Ishikawa (cell line): ENCODE measurements around the gene PCNT.
A peak's percentile ranks its signal among the peaks of the same experiment; 100 is the strongest.

ENCODE experiments used
- CEBPB ChIP-seq: IDR thresholded peaks from 2 replicates; pipeline ENCODE4 v1.6.1; 2012
- CREB1 ChIP-seq: IDR thresholded peaks from 2 replicates; pipeline ENCODE4 v1.6.1; 2012; ENCODE audit warnings: low read depth
- EGR1 ChIP-seq: IDR thresholded peaks from 2 replicates; pipeline ENCODE4 v1.6.1; 2012
- EP300 ChIP-seq: IDR thresholded peaks from 2 replicates; pipeline ENCODE4 v1.6.1; 2012; ENCODE audit warnings: borderline replicate concordance
- FOXM1 ChIP-seq: IDR thresholded peaks from 2 replicates; pipeline ENCODE4 v1.6.1; 2012; ENCODE audit warnings: low read depth, borderline replicate concordance
- MAX ChIP-seq: IDR thresholded peaks from 2 replicates; pipeline ENCODE4 v1.6.1; 2012
- NFIC ChIP-seq: IDR thresholded peaks from 2 replicates; pipeline ENCODE4 v1.6.1; 2012
- RAD21 ChIP-seq: IDR thresholded peaks from 2 replicates; pipeline ENCODE4 v1.6.1; 2012; ENCODE audit warnings: low read depth
- TAF1 ChIP-seq: IDR thresholded peaks from 2 replicates; pipeline ENCODE4 v1.6.1; 2012; ENCODE audit warnings: low read depth, mild to moderate bottlenecking
- TCF12 ChIP-seq: IDR thresholded peaks from 2 replicates; pipeline ENCODE4 v1.6.1; 2012; ENCODE audit warnings: low read depth
- TEAD4 ChIP-seq: IDR thresholded peaks from 2 replicates; pipeline ENCODE4 v1.6.1; 2012
- YY1 ChIP-seq: IDR thresholded peaks from 2 replicates; pipeline ENCODE4 v1.6.1; 2012; ENCODE audit warnings: low read depth
- ZBTB7A ChIP-seq: IDR thresholded peaks from 2 replicates; pipeline ENCODE4 v1.6.1; 2012; ENCODE audit warnings: low read depth
- TF ChIP-seq, protein P1 (sequence below): IDR thresholded peaks from 2 replicates; pipeline ENCODE4 v1.6.1; 2012
- TF ChIP-seq, protein P2 (sequence below): IDR thresholded peaks from 2 replicates; pipeline ENCODE4 v1.6.1; 2012; ENCODE audit warnings: low read depth, mild to moderate bottlenecking

PCNT gene

DNA sequence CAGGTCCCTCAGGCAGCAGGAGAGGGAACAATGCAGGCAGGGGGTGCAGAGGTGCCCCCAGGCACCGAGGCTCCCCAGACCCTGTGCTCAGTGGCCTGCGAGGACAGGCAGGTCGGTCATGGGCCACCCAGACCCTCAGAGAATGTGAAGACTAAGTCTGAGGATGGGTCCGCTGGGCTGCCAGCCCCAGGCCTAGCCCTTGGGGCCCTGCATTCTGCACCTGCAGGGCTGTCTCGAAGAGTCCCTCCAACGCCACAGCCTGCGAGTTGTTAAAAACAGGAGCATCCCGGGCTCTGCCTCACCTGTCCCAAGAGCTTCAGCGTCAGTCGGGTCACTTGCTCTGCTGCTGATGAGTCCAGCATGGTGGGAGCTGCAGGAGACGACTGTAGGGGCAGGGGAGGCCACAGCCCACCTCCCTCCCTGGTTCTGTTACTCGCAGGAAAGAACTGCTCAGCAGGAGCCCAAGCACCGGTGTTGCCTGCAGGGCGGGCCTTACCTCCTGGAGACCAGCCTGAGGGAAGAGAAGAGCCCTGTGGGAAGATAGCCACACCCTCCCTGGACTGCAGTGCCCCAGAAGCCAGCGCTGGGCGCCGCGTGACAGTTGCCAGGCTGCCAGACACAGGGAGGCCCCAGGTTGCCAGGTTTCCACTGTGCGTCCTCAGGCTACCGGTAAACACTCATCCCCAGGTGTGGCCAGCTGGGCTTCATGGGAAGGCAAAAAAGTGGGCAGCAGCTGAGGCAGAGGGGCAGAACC is 6.1 kb upstream of the PCNT start:
- TF ChIP-seq, protein P1, sequence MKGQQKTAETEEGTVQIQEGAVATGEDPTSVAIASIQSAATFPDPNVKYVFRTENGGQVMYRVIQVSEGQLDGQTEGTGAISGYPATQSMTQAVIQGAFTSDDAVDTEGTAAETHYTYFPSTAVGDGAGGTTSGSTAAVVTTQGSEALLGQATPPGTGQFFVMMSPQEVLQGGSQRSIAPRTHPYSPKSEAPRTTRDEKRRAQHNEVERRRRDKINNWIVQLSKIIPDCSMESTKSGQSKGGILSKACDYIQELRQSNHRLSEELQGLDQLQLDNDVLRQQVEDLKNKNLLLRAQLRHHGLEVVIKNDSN, result peak; percentile 63; the same call in 1 of the 2 replicates
- no peak for TF ChIP-seq CREB1
- TF ChIP-seq RAD21, result no peak
- 0 out of 2 replicates have a peak, but pooled peaks have one; percentile 19 for TF ChIP-seq MAX

- no peak for TF ChIP-seq EGR1
- TF ChIP-seq RAD21, result no peak
- TF ChIP-seq, protein P1, result no peak
- no peak for TF ChIP-seq TEAD4
- TF ChIP-seq YY1, result no peak
- TF ChIP-seq TCF12, result no peak
- TF ChIP-seq EP300, result no peak
- TF ChIP-seq MAX, result no peak
- TF ChIP-seq CREB1, result no peak
- TF ChIP-seq NFIC, result no peak
- no peak for TF ChIP-seq CEBPB
- TF ChIP-seq, protein P2, sequence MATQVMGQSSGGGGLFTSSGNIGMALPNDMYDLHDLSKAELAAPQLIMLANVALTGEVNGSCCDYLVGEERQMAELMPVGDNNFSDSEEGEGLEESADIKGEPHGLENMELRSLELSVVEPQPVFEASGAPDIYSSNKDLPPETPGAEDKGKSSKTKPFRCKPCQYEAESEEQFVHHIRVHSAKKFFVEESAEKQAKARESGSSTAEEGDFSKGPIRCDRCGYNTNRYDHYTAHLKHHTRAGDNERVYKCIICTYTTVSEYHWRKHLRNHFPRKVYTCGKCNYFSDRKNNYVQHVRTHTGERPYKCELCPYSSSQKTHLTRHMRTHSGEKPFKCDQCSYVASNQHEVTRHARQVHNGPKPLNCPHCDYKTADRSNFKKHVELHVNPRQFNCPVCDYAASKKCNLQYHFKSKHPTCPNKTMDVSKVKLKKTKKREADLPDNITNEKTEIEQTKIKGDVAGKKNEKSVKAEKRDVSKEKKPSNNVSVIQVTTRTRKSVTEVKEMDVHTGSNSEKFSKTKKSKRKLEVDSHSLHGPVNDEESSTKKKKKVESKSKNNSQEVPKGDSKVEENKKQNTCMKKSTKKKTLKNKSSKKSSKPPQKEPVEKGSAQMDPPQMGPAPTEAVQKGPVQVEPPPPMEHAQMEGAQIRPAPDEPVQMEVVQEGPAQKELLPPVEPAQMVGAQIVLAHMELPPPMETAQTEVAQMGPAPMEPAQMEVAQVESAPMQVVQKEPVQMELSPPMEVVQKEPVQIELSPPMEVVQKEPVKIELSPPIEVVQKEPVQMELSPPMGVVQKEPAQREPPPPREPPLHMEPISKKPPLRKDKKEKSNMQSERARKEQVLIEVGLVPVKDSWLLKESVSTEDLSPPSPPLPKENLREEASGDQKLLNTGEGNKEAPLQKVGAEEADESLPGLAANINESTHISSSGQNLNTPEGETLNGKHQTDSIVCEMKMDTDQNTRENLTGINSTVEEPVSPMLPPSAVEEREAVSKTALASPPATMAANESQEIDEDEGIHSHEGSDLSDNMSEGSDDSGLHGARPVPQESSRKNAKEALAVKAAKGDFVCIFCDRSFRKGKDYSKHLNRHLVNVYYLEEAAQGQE, result no peak
- no peak for TF ChIP-seq TAF1
- no peak for TF ChIP-seq ZBTB7A
- no peak for TF ChIP-seq FOXM1
Measured at GRCh38 chr21:46318464-46318845, 5.5 kb upstream of the PCNT start.

GRCh38 chr21:46319186-46319585 is 4.8 kb upstream of the PCNT start:
- TF ChIP-seq TCF12, result no peak
- TF ChIP-seq, protein P1, result peak; percentile 75
- TF ChIP-seq RAD21, result no peak
- no peak for TF ChIP-seq MAX

GRCh38 chr21:46320331-46320801 is 3.6 kb upstream of the PCNT start:
- TF ChIP-seq, protein P1, result no peak

DNA sequence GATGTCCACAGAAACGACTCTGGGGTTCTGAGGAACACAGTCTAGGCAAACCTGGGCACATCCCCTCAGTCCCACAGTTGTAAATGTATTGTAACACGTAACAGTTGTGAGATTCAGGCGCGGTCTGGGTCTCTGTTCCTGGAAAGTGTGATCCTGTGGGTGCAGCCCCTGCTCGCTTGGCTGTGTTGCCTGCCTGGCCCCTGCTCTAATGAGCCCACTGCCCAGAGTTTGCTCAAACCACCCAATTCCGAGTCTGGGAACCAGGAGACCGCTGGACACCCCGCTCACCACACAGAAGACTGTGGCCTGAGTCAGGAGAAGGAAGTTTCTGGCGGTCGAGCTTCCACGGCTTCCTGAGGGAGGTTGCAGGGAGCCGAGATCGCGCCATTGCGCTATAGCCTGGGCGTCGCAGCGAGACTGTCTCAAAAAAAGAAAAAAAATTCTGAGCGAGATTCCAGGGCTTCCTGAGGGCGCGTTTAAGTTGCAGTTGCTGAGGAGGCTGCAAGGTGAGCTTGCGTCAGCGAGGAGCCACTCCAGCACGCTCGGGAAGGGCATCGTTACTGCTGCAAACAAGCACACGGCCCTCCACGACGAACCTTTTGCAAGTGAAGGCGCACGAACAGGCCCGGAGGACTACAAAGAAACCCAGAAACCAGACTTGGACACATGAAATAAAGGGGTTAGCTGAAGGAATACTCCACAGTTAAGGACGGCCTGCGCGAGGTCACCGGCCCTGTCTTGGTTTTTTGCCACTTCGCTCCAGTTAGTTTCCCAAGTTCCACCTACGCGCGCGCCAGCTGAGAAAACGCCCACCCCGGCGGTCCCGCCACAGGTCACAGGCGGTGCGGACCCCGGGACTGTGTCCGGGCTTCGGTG is 1.4 kb upstream of the PCNT start:
- TF ChIP-seq TEAD4 (no peak), TCF12 (no peak), RAD21 (no peak), EGR1 (no peak), NFIC (no peak), ZBTB7A (no peak), MAX (no peak), TAF1 (no peak), YY1 (no peak), FOXM1 (no peak), CEBPB (no peak), CREB1 (no peak), EP300 (no peak)
- TF ChIP-seq, protein P1, result no peak
- TF ChIP-seq, protein P2, result no peak
